ENCODE data around the gene RAD9B. TPM values are rescaled to one million over a fixed set of nuclear protein-coding genes. Genes with fewer than 3 reads are reported as not detected.

The RAD9B gene
- total and polyA plus RNA-seq, 2 of the 13 experiments (the other 11 are each of a cell fraction or from before 2014, with no cell fraction given) = 0.05 to 0.38 TPM

DNA sequence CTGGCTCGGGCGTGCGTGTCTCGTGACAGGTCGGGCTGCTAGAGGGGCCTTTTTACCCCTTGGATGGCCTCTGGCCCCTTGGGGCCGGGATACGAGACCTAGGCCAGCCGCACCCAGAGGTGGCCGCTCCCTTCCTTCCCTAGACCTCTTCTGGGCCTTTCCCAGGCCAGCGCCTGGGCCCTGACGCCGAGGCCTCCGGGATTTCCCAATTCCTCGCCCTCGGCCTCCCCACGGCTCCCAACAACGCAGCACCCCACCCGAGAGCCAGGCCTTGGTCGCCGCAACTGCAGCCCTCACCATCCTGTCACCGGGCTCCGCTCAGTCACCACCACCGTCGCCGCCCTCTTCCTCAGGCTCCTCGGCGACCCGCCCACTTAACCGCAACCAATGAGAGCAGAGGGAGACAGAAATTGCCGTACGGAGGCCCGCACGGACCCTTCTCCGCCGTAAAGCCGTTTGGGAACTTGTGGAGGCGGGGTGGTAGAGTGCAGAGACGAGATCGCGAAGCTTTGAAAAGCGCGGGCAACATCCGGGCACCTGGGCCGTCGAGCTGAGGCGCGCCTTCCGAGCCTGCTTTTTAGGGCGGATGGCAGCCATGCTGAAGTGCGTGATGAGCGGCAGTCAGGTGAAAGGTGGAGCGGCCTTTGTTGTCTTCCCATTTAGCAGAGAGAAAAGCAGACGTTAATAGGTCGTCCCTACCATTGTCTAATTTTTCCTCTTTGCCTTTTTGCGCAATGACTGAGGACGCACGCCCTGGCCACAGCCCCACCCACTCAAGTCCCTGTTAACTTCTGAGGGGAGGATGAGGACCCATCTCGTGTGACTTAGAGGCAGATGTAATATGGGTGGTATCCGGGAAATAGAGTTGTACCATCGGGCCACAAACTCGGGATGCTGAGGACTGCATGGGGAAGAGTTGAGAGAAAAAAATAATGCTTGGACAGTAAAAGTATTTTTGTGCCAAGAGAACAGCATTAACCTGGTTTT is at the start of gene RAD9B, which contains the start of gene VPS29 (continued):
- TF ChIP-seq, protein P1, sequence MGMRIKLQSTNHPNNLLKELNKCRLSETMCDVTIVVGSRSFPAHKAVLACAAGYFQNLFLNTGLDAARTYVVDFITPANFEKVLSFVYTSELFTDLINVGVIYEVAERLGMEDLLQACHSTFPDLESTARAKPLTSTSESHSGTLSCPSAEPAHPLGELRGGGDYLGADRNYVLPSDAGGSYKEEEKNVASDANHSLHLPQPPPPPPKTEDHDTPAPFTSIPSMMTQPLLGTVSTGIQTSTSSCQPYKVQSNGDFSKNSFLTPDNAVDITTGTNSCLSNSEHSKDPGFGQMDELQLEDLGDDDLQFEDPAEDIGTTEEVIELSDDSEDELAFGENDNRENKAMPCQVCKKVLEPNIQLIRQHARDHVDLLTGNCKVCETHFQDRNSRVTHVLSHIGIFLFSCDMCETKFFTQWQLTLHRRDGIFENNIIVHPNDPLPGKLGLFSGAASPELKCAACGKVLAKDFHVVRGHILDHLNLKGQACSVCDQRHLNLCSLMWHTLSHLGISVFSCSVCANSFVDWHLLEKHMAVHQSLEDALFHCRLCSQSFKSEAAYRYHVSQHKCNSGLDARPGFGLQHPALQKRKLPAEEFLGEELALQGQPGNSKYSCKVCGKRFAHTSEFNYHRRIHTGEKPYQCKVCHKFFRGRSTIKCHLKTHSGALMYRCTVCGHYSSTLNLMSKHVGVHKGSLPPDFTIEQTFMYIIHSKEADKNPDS (CRISPR knock-in tag; IDR thresholded peaks at IDR 0.05) = 0 out of 2 replicates have a peak, but pooled peaks have one; percentile 23
- TF ChIP-seq SIX4 (CRISPR knock-in tag; IDR thresholded peaks at IDR 0.05) (no peak; the same call in 1 of the 2 replicates), ZFAT (CRISPR knock-in tag; conservative IDR thresholded peaks at IDR 0.05) (peak; percentile 78; the same call in 1 of the 2 replicates), ZNF781 (CRISPR knock-in tag; IDR thresholded peaks at IDR 0.05; ENCODE audit: borderline replicate concordance, not compliant biosample characterization) (peak; percentile 98), RAD21 (CRISPR knock-in tag; IDR thresholded peaks at IDR 0.05) (no peak), ZSCAN12 (CRISPR knock-in tag; IDR thresholded peaks at IDR 0.05) (0 out of 2 replicates have a peak, but pooled peaks have one; percentile 39), ZNF724P (CRISPR knock-in tag; IDR thresholded peaks at IDR 0.05; ENCODE audit: borderline replicate concordance) (peak; percentile 99), FOSL1 (CRISPR knock-in tag; IDR thresholded peaks at IDR 0.05; ENCODE audit: borderline replicate concordance) (no peak), ZNF841 (CRISPR knock-in tag; IDR thresholded peaks at IDR 0.05; ENCODE audit: borderline replicate concordance) (peak; percentile 91)
- TF ChIP-seq, protein P2, sequence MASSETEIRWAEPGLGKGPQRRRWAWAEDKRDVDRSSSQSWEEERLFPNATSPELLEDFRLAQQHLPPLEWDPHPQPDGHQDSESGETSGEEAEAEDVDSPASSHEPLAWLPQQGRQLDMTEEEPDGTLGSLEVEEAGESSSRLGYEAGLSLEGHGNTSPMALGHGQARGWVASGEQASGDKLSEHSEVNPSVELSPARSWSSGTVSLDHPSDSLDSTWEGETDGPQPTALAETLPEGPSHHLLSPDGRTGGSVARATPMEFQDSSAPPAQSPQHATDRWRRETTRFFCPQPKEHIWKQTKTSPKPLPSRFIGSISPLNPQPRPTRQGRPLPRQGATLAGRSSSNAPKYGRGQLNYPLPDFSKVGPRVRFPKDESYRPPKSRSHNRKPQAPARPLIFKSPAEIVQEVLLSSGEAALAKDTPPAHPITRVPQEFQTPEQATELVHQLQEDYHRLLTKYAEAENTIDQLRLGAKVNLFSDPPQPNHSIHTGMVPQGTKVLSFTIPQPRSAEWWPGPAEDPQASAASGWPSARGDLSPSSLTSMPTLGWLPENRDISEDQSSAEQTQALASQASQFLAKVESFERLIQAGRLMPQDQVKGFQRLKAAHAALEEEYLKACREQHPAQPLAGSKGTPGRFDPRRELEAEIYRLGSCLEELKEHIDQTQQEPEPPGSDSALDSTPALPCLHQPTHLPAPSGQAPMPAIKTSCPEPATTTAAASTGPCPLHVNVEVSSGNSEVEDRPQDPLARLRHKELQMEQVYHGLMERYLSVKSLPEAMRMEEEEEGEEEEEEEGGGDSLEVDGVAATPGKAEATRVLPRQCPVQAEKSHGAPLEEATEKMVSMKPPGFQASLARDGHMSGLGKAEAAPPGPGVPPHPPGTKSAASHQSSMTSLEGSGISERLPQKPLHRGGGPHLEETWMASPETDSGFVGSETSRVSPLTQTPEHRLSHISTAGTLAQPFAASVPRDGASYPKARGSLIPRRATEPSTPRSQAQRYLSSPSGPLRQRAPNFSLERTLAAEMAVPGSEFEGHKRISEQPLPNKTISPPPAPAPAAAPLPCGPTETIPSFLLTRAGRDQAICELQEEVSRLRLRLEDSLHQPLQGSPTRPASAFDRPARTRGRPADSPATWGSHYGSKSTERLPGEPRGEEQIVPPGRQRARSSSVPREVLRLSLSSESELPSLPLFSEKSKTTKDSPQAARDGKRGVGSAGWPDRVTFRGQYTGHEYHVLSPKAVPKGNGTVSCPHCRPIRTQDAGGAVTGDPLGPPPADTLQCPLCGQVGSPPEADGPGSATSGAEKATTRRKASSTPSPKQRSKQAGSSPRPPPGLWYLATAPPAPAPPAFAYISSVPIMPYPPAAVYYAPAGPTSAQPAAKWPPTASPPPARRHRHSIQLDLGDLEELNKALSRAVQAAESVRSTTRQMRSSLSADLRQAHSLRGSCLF (CRISPR knock-in tag; IDR thresholded peaks at IDR 0.05; ENCODE audit: borderline replicate concordance) = 0 out of 2 replicates have a peak, but pooled peaks have one; percentile 69
- TF ChIP-seq, protein P3, sequence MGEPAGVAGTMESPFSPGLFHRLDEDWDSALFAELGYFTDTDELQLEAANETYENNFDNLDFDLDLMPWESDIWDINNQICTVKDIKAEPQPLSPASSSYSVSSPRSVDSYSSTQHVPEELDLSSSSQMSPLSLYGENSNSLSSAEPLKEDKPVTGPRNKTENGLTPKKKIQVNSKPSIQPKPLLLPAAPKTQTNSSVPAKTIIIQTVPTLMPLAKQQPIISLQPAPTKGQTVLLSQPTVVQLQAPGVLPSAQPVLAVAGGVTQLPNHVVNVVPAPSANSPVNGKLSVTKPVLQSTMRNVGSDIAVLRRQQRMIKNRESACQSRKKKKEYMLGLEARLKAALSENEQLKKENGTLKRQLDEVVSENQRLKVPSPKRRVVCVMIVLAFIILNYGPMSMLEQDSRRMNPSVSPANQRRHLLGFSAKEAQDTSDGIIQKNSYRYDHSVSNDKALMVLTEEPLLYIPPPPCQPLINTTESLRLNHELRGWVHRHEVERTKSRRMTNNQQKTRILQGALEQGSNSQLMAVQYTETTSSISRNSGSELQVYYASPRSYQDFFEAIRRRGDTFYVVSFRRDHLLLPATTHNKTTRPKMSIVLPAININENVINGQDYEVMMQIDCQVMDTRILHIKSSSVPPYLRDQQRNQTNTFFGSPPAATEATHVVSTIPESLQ (CRISPR knock-in tag; conservative IDR thresholded peaks at IDR 0.05) = no peak
- TF ChIP-seq, protein P4, sequence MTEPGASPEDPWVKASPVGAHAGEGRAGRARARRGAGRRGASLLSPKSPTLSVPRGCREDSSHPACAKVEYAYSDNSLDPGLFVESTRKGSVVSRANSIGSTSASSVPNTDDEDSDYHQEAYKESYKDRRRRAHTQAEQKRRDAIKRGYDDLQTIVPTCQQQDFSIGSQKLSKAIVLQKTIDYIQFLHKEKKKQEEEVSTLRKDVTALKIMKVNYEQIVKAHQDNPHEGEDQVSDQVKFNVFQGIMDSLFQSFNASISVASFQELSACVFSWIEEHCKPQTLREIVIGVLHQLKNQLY (CRISPR knock-in tag; IDR thresholded peaks at IDR 0.05) = peak; percentile 57; the same call in 1 of the 2 replicates
- TF ChIP-seq, protein P5, sequence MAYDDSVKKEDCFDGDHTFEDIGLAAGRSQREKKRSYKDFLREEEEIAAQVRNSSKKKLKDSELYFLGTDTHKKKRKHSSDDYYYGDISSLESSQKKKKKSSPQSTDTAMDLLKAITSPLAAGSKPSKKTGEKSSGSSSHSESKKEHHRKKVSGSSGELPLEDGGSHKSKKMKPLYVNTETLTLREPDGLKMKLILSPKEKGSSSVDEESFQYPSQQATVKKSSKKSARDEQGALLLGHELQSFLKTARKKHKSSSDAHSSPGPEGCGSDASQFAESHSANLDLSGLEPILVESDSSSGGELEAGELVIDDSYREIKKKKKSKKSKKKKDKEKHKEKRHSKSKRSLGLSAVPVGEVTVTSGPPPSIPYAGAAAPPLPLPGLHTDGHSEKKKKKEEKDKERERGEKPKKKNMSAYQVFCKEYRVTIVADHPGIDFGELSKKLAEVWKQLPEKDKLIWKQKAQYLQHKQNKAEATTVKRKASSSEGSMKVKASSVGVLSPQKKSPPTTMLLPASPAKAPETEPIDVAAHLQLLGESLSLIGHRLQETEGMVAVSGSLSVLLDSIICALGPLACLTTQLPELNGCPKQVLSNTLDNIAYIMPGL (CRISPR knock-in tag; IDR thresholded peaks at IDR 0.05; ENCODE audit: borderline replicate concordance in 1 of 2, low read depth in 1 of 2) = peak; percentile 72 to 93; a peak in 3 of 4 replicates

All from HepG2 (cell line).